GM23338 (cell line): ENCODE results near the gene WWOX.

Experiments used
- CTCF ChIP-seq, 2 experiments: fragments of 200-600 bp in 1 of 2; sonication (generic) in 1 of 2; conservative IDR thresholded peaks; 2 replicates each; pipeline versions ENCODE4 v1.5.1 to v1.6.1; 2016 to 2017; ENCODE audit warnings: antibody characterized with exemption in 2 of 2, low read depth in 2 of 2, mild to moderate bottlenecking in 2 of 2, moderate library complexity in 1 of 2
- ETS1 ChIP-seq: IDR thresholded peaks from 2 replicates; pipeline ENCODE4 v1.6.1; 2016; ENCODE audit warnings: antibody characterized with exemption
- EZH2 ChIP-seq: fragments of 200-600 bp; sonication (generic); IDR thresholded peaks from one replicate; pipeline ENCODE4 v1.8.0; 2017; ENCODE audit warnings: antibody characterized with exemption, mild to moderate bottlenecking, low read depth; ENCODE audit not compliant: unreplicated experiment
- EZH2phosphoT487 ChIP-seq: fragments of 200-600 bp; sonication (generic); IDR thresholded peaks from one replicate; pipeline ENCODE4 v1.8.1; 2018; ENCODE audit warnings: antibody characterized with exemption; ENCODE audit not compliant: unreplicated experiment
- POLR2AphosphoS5 ChIP-seq: IDR thresholded peaks from 2 replicates; pipeline ENCODE4 v1.6.1; 2016; ENCODE audit warnings: antibody characterized with exemption, low read depth
- REST ChIP-seq: IDR thresholded peaks from one replicate; pipeline ENCODE4 v1.6.1; 2018; ENCODE audit warnings: antibody characterized with exemption; ENCODE audit not compliant: unreplicated experiment

DNA sequence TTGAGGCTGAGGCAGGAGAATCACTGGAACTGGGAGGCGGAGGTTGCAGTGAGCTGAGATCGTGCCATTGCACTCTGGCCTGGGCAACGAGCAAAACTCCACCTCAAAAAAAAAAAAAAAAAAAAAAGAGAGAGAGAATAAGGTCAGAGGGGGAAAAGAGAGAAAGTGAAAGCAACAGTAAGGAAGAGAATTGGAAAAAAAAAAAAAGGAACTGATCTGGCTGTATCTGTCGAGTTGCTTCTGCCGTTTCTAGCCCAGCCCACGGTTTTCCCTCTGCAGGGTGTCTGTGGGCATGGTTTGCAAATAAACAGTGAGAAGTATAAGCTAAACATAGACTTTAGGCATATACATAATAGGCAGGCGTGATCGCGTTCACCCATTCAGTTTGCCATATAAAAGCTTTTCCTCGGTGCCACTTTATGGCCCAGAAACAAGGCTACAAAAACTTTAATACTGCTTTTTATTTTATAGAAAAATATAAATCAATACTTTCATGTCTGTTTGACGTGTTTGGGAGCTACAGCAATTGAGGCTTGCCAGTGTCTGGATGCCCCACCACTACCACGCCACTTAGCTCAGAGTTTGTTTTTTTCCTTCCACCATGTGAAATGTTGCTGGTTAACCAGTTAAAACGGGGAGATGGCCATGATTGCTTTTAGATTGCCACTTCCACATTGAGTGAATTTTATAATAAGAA is 1064.4 kb downstream of the WWOX start:
- no peak for TF ChIP-seq CTCF (conservative IDR thresholded peaks at IDR 0.05; ENCODE audit: low read depth in 2 of 2)
- TF ChIP-seq REST = no peak
- no peak for TF ChIP-seq EZH2
- TF ChIP-seq POLR2AphosphoS5 = no peak
- TF ChIP-seq EZH2phosphoT487 = no peak
- TF ChIP-seq ETS1 = no peak
